GM23338 (cell line): ENCODE data around the gene CNTNAP5. TPM values are rescaled to one million over a fixed set of nuclear protein-coding genes. Genes with fewer than 3 reads are reported as not detected.

Experiments used
- ATAC-seq: fragments of 200-7000 bp; cut with Tn5 transposase; 3 replicates; pipeline ENCODE4 v1.9.1; 2020
- DNase-seq: peaks from one replicate; pipeline ENCODE4 v3.0.0-alpha.2; 2015; ENCODE audit warnings: low spot score
- H2AFZ ChIP-seq: fragments of 200-600 bp; sonication (generic); 2 replicates; pipeline ENCODE4 v1.8.0; 2016; ENCODE audit warnings: antibody characterized with exemption, mild to moderate bottlenecking, moderate library complexity
- H3F3A ChIP-seq: fragments of 200-600 bp; sonication (generic); replicated peaks from 2 replicates; pipeline ENCODE4 v1.8.0; 2017; ENCODE audit warnings: antibody characterized with exemption, mixed run types, low read depth
- H3K27ac ChIP-seq: fragments of 200-600 bp; sonication (generic); 2 replicates; pipeline ENCODE4 v1.6.1; 2016; ENCODE audit warnings: low read depth
- H3K27me3 ChIP-seq: fragments of 200-600 bp; sonication (generic); 2 replicates; pipeline ENCODE4 v1.8.0; 2016; ENCODE audit warnings: mild to moderate bottlenecking, mixed run types, moderate library complexity; ENCODE audit not compliant: insufficient read depth
- H3K36me3 ChIP-seq: fragments of 200-600 bp; sonication (generic); 2 replicates; pipeline ENCODE4 v1.8.0; 2016; ENCODE audit warnings: mild to moderate bottlenecking; ENCODE audit not compliant: insufficient read depth
- H3K4me1 ChIP-seq: fragments of 200-600 bp; sonication (generic); 2 replicates; pipeline ENCODE4 v1.8.0; 2016; ENCODE audit warnings: mild to moderate bottlenecking, moderate library complexity; ENCODE audit not compliant: insufficient read depth
- H3K4me2 ChIP-seq: fragments of 200-600 bp; sonication (generic); 2 replicates; pipeline ENCODE4 v1.7.1; 2017; ENCODE audit warnings: mixed run types
- H3K4me3 ChIP-seq: fragments of 200-600 bp; sonication (generic); 2 replicates; pipeline ENCODE4 v1.6.1; 2016; ENCODE audit warnings: mixed run types
- H3K79me2 ChIP-seq: fragments of 200-600 bp; sonication (generic); replicated peaks from 2 replicates; pipeline ENCODE4 v1.8.0; 2017; ENCODE audit warnings: mild to moderate bottlenecking; ENCODE audit not compliant: insufficient read depth
- H3K9me2 ChIP-seq: fragments of 200-600 bp; sonication (generic); 2 replicates; pipeline ENCODE4 v1.8.0; 2017; ENCODE audit not compliant: insufficient read depth
- H4K20me1 ChIP-seq: fragments of 200-600 bp; sonication (generic); replicated peaks from 2 replicates; pipeline ENCODE4 v1.8.0; 2017; ENCODE audit warnings: mild to moderate bottlenecking; ENCODE audit not compliant: insufficient read depth
- H3K27ac Mint-ChIP-seq: 2 replicates; pipeline ENCODE4 v1.8.0; 2020; ENCODE audit warnings: inconsistent platforms, mild to moderate bottlenecking, moderate library complexity, mixed read lengths
- H3K27me3 Mint-ChIP-seq: 3 replicates; pipeline ENCODE4 v1.8.0; 2022; ENCODE audit warnings: low read depth, mild to moderate bottlenecking, moderate library complexity, mixed read lengths, inconsistent platforms; ENCODE audit not compliant: insufficient read depth, poor library complexity
- H3K36me3 Mint-ChIP-seq: 3 replicates; pipeline ENCODE4 v1.8.0; 2021; ENCODE audit warnings: low read depth, mild to moderate bottlenecking, inconsistent platforms, moderate library complexity, mixed read lengths
- H3K4me1 Mint-ChIP-seq: 3 replicates; pipeline ENCODE4 v1.8.0; 2020; ENCODE audit warnings: mild to moderate bottlenecking, inconsistent platforms, mixed read lengths
- H3K4me3 Mint-ChIP-seq: 3 replicates; pipeline ENCODE4 v1.8.0; 2021; ENCODE audit warnings: moderate library complexity, mild to moderate bottlenecking, inconsistent platforms, mixed read lengths
- H3K9me3 Mint-ChIP-seq: 3 replicates; pipeline ENCODE4 v1.8.0; 2020; ENCODE audit warnings: moderate library complexity, mild to moderate bottlenecking, inconsistent platforms, mixed read lengths
- CTCF ChIP-seq, 2 experiments: fragments of 200-600 bp in 1 of 2; sonication (generic) in 1 of 2; conservative IDR thresholded peaks; 2 replicates each; pipeline versions ENCODE4 v1.5.1 to v1.6.1; 2016 to 2017; ENCODE audit warnings: antibody characterized with exemption in 2 of 2, low read depth in 2 of 2, mild to moderate bottlenecking in 2 of 2, moderate library complexity in 1 of 2
- EZH2 ChIP-seq: fragments of 200-600 bp; sonication (generic); IDR thresholded peaks from one replicate; pipeline ENCODE4 v1.8.0; 2017; ENCODE audit warnings: antibody characterized with exemption, mild to moderate bottlenecking, low read depth; ENCODE audit not compliant: unreplicated experiment
- REST ChIP-seq: IDR thresholded peaks from one replicate; pipeline ENCODE4 v1.6.1; 2018; ENCODE audit warnings: antibody characterized with exemption; ENCODE audit not compliant: unreplicated experiment
- STAT1 ChIP-seq: IDR thresholded peaks from one replicate; pipeline ENCODE4 v1.6.1; 2016; ENCODE audit warnings: antibody characterized with exemption; ENCODE audit not compliant: unreplicated experiment
- ZNF114 ChIP-seq: fragments of 250-450 bp; sonication (Bioruptor Pico); IDR thresholded peaks from 2 replicates; pipeline ENCODE4 v1.5.0; 2020; ENCODE audit warnings: mild to moderate bottlenecking, moderate library complexity
- ZNF462 ChIP-seq: fragments of 250-450 bp; sonication (Bioruptor Pico); IDR thresholded peaks from 2 replicates; pipeline ENCODE4 v1.5.0; 2020; ENCODE audit warnings: mild to moderate bottlenecking, moderate library complexity
- polyA plus RNA-seq: library from polyadenylated mRNA; unstranded; fragments of >200 nt; fragmentation: Nextera tagmentation; extraction: Ambion mirVana; gene quantifications from 2 replicates; pipeline ENCODE4 v1.2.1, GENCODE V29; 2016
- total RNA-seq: library from RNA; depleted of rRNA; stranded (reverse); fragments of >200 nt; shearing (Covaris generic); gene quantifications from 2 replicates; pipeline ENCODE4 v1.2.3, GENCODE V29; 2014

The CNTNAP5 gene
- total and polyA plus RNA-seq, 2 experiments from 2014 or later = 0.49 to 0.50 TPM

GRCh38 chr2:124193706-124194105 lies 168.6 kb downstream of the CNTNAP5 start (continued):
- TF ChIP-seq REST (no peak), ZNF462 (no peak)

- H3K27me3 ChIP-seq = no peaks in the 10 kb centered on the region
- no peaks in the 10 kb centered on the region for H3K36me3 ChIP-seq
- H3K4me3 ChIP-seq = no peak overlapping the region
- no peak for DNase-seq
- no peak overlapping the region for H2AFZ ChIP-seq
- 0 out of 3 replicates have a peak, but pooled peaks cover 2% of the 10 kb centered on the region for H3K4me1 Mint-ChIP-seq
- H3K9me2 ChIP-seq = peaks cover 13% of the 10 kb centered on the region
- H3K9me3 Mint-ChIP-seq = peaks cover 27% of the 10 kb centered on the region; the same call in 2 of the 3 replicates
- H3F3A ChIP-seq = no peaks in the 10 kb centered on the region
- no peak overlapping the region for H3K4me2 ChIP-seq
- H3K27ac Mint-ChIP-seq = no peak overlapping the region
- no peaks in the 10 kb centered on the region for H4K20me1 ChIP-seq
- ATAC-seq = no peak
- H3K79me2 ChIP-seq = no peaks in the 10 kb centered on the region
- no peaks in the 10 kb centered on the region for H3K27me3 Mint-ChIP-seq
- peaks cover 2% of the 10 kb centered on the region; the same call in 1 of the 2 replicates for H3K4me1 ChIP-seq
- H3K27ac ChIP-seq = no peak overlapping the region
- H3K4me3 Mint-ChIP-seq = no peak overlapping the region
- peaks cover 22% of the 10 kb centered on the region; the same call in 2 of the 3 replicates for H3K36me3 Mint-ChIP-seq
- TF ChIP-seq REST (no peak), STAT1 (no peak), EZH2 (no peak), CTCF (conservative IDR thresholded peaks at IDR 0.05; ENCODE audit: low read depth in 2 of 2) (no peak), ZNF114 (CRISPR knock-in tag) (no peak)
These were observed 176.6 kb downstream of the CNTNAP5 start for GRCh38 chr2:124201713-124202112.
